HepG2 (cell line): ENCODE data around the gene FAM163A. TPM values are rescaled to one million over a fixed set of nuclear protein-coding genes. Genes with fewer than 3 reads are reported as not detected.

Source experiments
- ATAC-seq: fragments of 200-7000 bp; cut with Tn5 transposase; 3 replicates; pipeline ENCODE4 v1.9.1; 2020; ENCODE audit warnings: mild to moderate bottlenecking, moderate library complexity
- BruUV-seq: library from RNA; stranded (reverse); fragments of 400-500 nt; replicated peaks from 2 replicates; lab custom pipeline; 2021; lab: Mats Ljungman, UMichigan
- CTCF ChIA-PET: fragments of 300-600 bp; formaldehyde crosslinking; extraction: SDS; loops from one replicate; lab custom pipeline; 2021; ENCODE audit warnings: low total read pairs, inconsistent platforms, low intra/inter-chr PET ratio; lab: Yijun Ruan, JAX
- POLR2A ChIA-PET: fragments of 350-600 bp; sonication (Branson Sonifier 250); formaldehyde crosslinking; loops from one replicate; lab custom pipeline; 2020; ENCODE audit warnings: antibody characterized with exemption, inconsistent platforms; lab: Yijun Ruan, JAX
- DNase-seq: peaks from one replicate; pipeline ENCODE4 v3.0.0-alpha.2; 2015; ENCODE audit warnings: low spot score
- FAIRE-seq: peaks from 3 replicates; lab custom pipeline; 2011; peaks lifted over from hg19 to GRCh38; lab: Jason Lieb, UNC
- H2AFZ ChIP-seq: one replicate; pipeline ENCODE4 v1.6.1; 2011; ENCODE audit warnings: low read length, inconsistent platforms
- H3K27ac ChIP-seq: fragments of 300-600 bp; 3 replicates; pipeline ENCODE4 v1.8.0; 2011; ENCODE audit warnings: mixed run types, mild to moderate bottlenecking, mixed read lengths, low read length, inconsistent platforms; ENCODE audit not compliant: insufficient read depth; ENCODE audit errors: extremely low read length
- H3K27me3 ChIP-seq, 2 experiments: fragments of 200-600 bp in 1 of 2; 2 replicates in 1 of 2; 3 replicates in 1 of 2; pipeline versions ENCODE4 v1.6.0 to v1.8.0; 2011; ENCODE audit warnings: low read length in 2 of 2, mild to moderate bottlenecking in 2 of 2, moderate library complexity in 2 of 2, inconsistent platforms in 1 of 2; ENCODE audit not compliant: insufficient read depth in 2 of 2, control insufficient read depth in 1 of 2
- H3K36me3 ChIP-seq, 2 experiments: fragments of 200-600 bp in 1 of 2; replicated peaks in 1 of 2; 2 replicates in 1 of 2; 3 replicates in 1 of 2; pipeline versions ENCODE4 v1.5.1 to v1.8.0; 2011; ENCODE audit warnings: low read length in 2 of 2, inconsistent platforms in 1 of 2; ENCODE audit not compliant: insufficient read depth in 2 of 2, control insufficient read depth in 1 of 2
- H3K4me1 ChIP-seq: 2 replicates; pipeline ENCODE4 v1.5.1; 2012; ENCODE audit warnings: low read length, inconsistent platforms; ENCODE audit not compliant: insufficient read depth
- H3K4me2 ChIP-seq: 2 replicates; pipeline ENCODE4 v1.6.0; 2011; ENCODE audit warnings: low read depth, low read length, inconsistent platforms
- H3K4me3 ChIP-seq, 3 experiments: fragments of 200-600 bp in 1 of 3; sonication (generic), shearing (Covaris generic) in 1 of 3; replicated peaks in 1 of 3; 2 replicates each; pipeline ENCODE4 v1.5.1; 2011 to 2016; ENCODE audit warnings: low read length in 3 of 3, inconsistent platforms in 2 of 3, low read depth in 2 of 3, mild to moderate bottlenecking in 2 of 3, control low read depth in 1 of 3, mixed read lengths in 1 of 3; ENCODE audit not compliant: insufficient read depth in 1 of 3
- H3K79me2 ChIP-seq: one replicate; pipeline ENCODE4 v1.6.1; 2011; ENCODE audit warnings: low read length, inconsistent platforms; ENCODE audit not compliant: insufficient read depth
- H3K9ac ChIP-seq: 2 replicates; pipeline ENCODE4 v1.6.0; 2011; ENCODE audit warnings: mild to moderate bottlenecking, low read depth, low read length, inconsistent platforms; ENCODE audit not compliant: insufficient read depth
- H3K9me3 ChIP-seq: 2 replicates; pipeline ENCODE4 v1.5.1; 2012; ENCODE audit warnings: mild to moderate bottlenecking, low read length
- H4K20me1 ChIP-seq: 2 replicates; pipeline ENCODE4 v1.6.0; 2011; ENCODE audit warnings: inconsistent platforms, mild to moderate bottlenecking, low read length, moderate library complexity; ENCODE audit not compliant: insufficient read depth
- ATF7 ChIP-seq, 2 experiments: fragments of 450-650 bp in 1 of 2; sonication (generic) in 1 of 2; formaldehyde crosslinking in 1 of 2; IDR thresholded peaks; 2 replicates each; pipeline versions ENCODE4 v1.4.0 to v1.6.1; 2016 to 2020; ENCODE audit warnings: antibody characterized with exemption in 1 of 2, mild to moderate bottlenecking in 1 of 2, missing genetic modification reagents in 1 of 2
- CCAR2 ChIP-seq: fragments of 200-400 bp; formaldehyde crosslinking; optimal IDR thresholded peaks from 2 replicates; pipeline ENCODE3; 2018; ENCODE audit warnings: low read depth, mild to moderate bottlenecking, low read length, moderate library complexity
- DNMT3B ChIP-seq: conservative IDR thresholded peaks from 2 replicates; pipeline ENCODE4 v1.6.1; 2016; ENCODE audit warnings: missing biosample characterization, control low read depth
- ELF4 ChIP-seq: sonication (generic); formaldehyde crosslinking; IDR thresholded peaks from 2 replicates; pipeline ENCODE4 v1.5.0; 2020; ENCODE audit warnings: missing genetic modification reagents, mild to moderate bottlenecking, moderate library complexity, borderline replicate concordance
- FOXO1 ChIP-seq: sonication (generic); formaldehyde crosslinking; IDR thresholded peaks from 2 replicates; pipeline ENCODE4 v1.4.0; 2020; ENCODE audit warnings: missing genetic modification reagents
- IKZF5 ChIP-seq: IDR thresholded peaks from 2 replicates; pipeline ENCODE4 v1.6.1; 2018; ENCODE audit warnings: missing genetic modification reagents, mild to moderate bottlenecking, missing compliant biosample characterization
- JUND ChIP-seq: sonication (generic); formaldehyde crosslinking; IDR thresholded peaks from 2 replicates; pipeline ENCODE4 v1.8.0; 2022; ENCODE audit warnings: mild to moderate bottlenecking, missing genetic modification reagents
- PHF21A ChIP-seq: sonication (generic); formaldehyde crosslinking; IDR thresholded peaks from 2 replicates; pipeline ENCODE4 v1.5.0; 2020; ENCODE audit warnings: mild to moderate bottlenecking, missing genetic modification reagents
- ZFP62 ChIP-seq: sonication (generic); formaldehyde crosslinking; IDR thresholded peaks from 2 replicates; pipeline ENCODE4 v1.4.0; 2020; ENCODE audit warnings: missing genetic modification reagents
- ZMYM2 ChIP-seq: sonication (generic); formaldehyde crosslinking; IDR thresholded peaks from 2 replicates; pipeline ENCODE4 v1.8.0; 2022; ENCODE audit warnings: mild to moderate bottlenecking, missing genetic modification reagents
- ZNF207 ChIP-seq: fragments of 450-650 bp; IDR thresholded peaks from 2 replicates; pipeline ENCODE4 v1.6.1; 2016; ENCODE audit warnings: antibody characterized with exemption, borderline replicate concordance
- ZNF414 ChIP-seq: sonication (generic); formaldehyde crosslinking; IDR thresholded peaks from 2 replicates; pipeline ENCODE4 v1.5.0; 2020; ENCODE audit warnings: missing genetic modification reagents
- ZNF891 ChIP-seq: sonication (generic); formaldehyde crosslinking; IDR thresholded peaks from 2 replicates; pipeline ENCODE4 v1.5.0; 2020; ENCODE audit warnings: mild to moderate bottlenecking, missing genetic modification reagents
- WGBS: methylation state at CpG from one replicate; pipeline ENCODE4 v1.1.6; 2017; ENCODE audit warnings: low lambda C conversion rate; 5-methylcytosine and 5-hydroxymethylcytosine counted together
- in situ Hi-C: cut with HindIII; loops from 2 replicates; pipeline ENCODE4 v1.10.0; 2017; ENCODE audit warnings: low pct_unique_long_range_greater_than_20kb; ENCODE audit not compliant: extremely low pct_ligation_motif_present
- intact Hi-C: fragments of 100-400 bp; cut with micrococcal nuclease; formaldehyde crosslinking; loops from one replicate; pipeline ENCODE4 v1.10.0; 2022; ENCODE audit not compliant: unreplicated experiment
- polyA plus RNA-seq, 8 experiments: library from polyadenylated mRNA; depleted of rRNA in 3 of 8; stranded (reverse) in 7 of 8; unstranded in 1 of 8; fragments of >200 nt; fragmentation: Illumina TruSeq in 4 of 8; extraction: Trizol in 4 of 8; gene quantifications; 2 replicates each; pipeline versions ENCODE4 v1.2.1 to v1.2.3, GENCODE V29; 2011 to 2016; ENCODE audit warnings: low read depth in 4 of 8, missing spikeins in 1 of 8, mixed read lengths in 1 of 8; ENCODE audit not compliant: insufficient read depth in 1 of 8
- total RNA-seq, 5 experiments: library from RNA; depleted of rRNA; stranded (reverse); fragments of >200 nt; fragmentation: Illumina TruSeq; extraction: Trizol; gene quantifications; 2 replicates each; pipeline ENCODE4 v1.2.3, GENCODE V29; 2016; ENCODE audit warnings: low read depth in 1 of 5
- TF ChIP-seq, protein P1 (sequence below): sonication (generic); formaldehyde crosslinking; IDR thresholded peaks from 2 replicates; pipeline ENCODE4 v1.5.0; 2020; ENCODE audit warnings: mild to moderate bottlenecking, missing genetic modification reagents
- TF ChIP-seq, protein P2 (sequence below): IDR thresholded peaks from 2 replicates; pipeline ENCODE4 v1.6.1; 2016; ENCODE audit warnings: mild to moderate bottlenecking, missing biosample characterization, missing genetic modification reagents

Gene FAM163A
- total and polyA plus RNA-seq, 2 of the 13 experiments (the other 11 are each of a cell fraction or from before 2014, with no cell fraction given): not detected

DNA sequence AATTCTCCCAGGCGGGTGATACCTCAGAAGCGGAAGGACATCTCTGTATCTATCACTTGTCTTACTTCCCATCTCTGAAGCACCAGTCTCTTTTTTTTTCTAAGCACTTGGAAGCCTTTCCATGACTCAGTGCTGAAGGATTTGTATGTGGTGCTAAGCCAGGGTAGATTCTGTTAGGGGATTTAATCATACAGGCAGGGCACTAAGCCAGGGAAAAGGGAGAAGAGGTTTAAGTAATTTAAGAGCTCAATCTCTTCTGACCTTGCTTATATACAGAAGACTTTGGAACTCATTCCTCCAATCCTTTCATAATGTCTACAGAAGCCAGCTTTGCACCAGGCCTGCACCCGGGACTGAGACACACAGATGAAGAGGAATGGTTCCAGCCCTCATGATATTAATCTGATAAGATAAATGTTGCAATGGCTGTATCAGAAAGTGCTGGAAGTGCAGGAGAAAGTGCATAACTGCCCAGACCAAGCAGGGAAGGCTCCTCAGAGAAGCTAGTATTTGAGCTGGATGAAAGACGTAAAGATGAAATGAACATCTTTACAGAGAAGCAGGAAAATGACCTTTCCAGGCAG is 11.0 kb downstream of the FAM163A start:
- H3K9me3 ChIP-seq: no peaks in the 10 kb centered on the region
- no peaks in the 10 kb centered on the region for H3K36me3 ChIP-seq
- BruUV-seq: no TSS peak
- in situ Hi-C loops: no loop called here
- no peak overlapping the region for H3K9ac ChIP-seq
- H2AFZ ChIP-seq: no peak overlapping the region
- TF ChIP-seq ATF7 (IDR thresholded peaks at IDR 0.05): no peak
- TF ChIP-seq ATF7 (CRISPR knock-in tag; IDR thresholded peaks at IDR 0.05): no peak
- TF ChIP-seq, protein P1, sequence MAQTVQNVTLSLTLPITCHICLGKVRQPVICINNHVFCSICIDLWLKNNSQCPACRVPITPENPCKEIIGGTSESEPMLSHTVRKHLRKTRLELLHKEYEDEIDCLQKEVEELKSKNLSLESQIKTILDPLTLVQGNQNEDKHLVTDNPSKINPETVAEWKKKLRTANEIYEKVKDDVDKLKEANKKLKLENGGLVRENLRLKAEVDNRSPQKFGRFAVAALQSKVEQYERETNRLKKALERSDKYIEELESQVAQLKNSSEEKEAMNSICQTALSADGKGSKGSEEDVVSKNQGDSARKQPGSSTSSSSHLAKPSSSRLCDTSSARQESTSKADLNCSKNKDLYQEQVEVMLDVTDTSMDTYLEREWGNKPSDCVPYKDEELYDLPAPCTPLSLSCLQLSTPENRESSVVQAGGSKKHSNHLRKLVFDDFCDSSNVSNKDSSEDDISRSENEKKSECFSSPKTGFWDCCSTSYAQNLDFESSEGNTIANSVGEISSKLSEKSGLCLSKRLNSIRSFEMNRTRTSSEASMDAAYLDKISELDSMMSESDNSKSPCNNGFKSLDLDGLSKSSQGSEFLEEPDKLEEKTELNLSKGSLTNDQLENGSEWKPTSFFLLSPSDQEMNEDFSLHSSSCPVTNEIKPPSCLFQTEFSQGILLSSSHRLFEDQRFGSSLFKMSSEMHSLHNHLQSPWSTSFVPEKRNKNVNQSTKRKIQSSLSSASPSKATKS (CRISPR knock-in tag): no peak
- no peak for TF ChIP-seq FOXO1 (CRISPR knock-in tag)
- no peak for TF ChIP-seq ZFP62 (CRISPR knock-in tag)
- CTCF ChIA-PET: no interaction called here
- DNase-seq (no peak), ATAC-seq (no peak), FAIRE-seq (no peak)
- no peak overlapping the region for H3K4me2 ChIP-seq
- WGBS: 16% methylated on average over 4 of the region's 4 CpGs
- H3K4me1 ChIP-seq: no peaks in the 10 kb centered on the region
- intact Hi-C loops: no loop called here
- H4K20me1 ChIP-seq: no peaks in the 10 kb centered on the region
- no peak overlapping the region for H3K4me3 ChIP-seq
- H3K79me2 ChIP-seq: no peaks in the 10 kb centered on the region
- H3K27ac ChIP-seq: no peak overlapping the region
- POLR2A ChIA-PET: no interaction called here
- peaks cover 0 to 9% of the 10 kb centered on the region in 2 experiments; a peak in 2 of 5 replicates for H3K27me3 ChIP-seq

DNA sequence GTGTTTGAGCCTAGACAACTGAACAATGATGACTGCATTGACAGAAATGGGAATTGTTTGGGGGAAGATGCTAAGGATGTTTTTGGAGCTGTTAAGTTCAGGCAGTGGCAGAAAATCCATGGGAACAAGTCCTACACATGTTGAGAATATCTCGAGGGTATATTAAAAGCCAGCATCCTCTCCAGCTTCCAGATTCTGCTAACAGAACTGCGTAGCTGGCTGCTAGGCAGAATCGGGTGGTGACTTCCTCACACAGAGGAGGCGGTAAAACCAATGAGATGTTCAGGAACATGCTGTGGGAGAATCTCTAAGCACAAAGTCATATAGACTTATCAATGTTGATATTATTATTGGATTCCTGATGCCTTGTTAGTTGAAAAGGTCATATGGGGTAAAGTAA is 14.8 kb downstream of the FAM163A start:
- Histone ChIP-seq H3K4me3 (no peak overlapping the region), H3K27ac (no peak overlapping the region), H2AFZ (no peak overlapping the region), H3K9me3 (no peaks in the 10 kb centered on the region), H3K9ac (no peak overlapping the region), H4K20me1 (no peaks in the 10 kb centered on the region), H3K27me3 (peaks cover 0 to 16% of the 10 kb centered on the region in 2 experiments; a peak in 2 of 5 replicates), H3K79me2 (no peaks in the 10 kb centered on the region), H3K36me3 (no peaks in the 10 kb centered on the region), H3K4me2 (no peak overlapping the region), H3K4me1 (no peaks in the 10 kb centered on the region)
- in situ Hi-C loops: no loop called here
- POLR2A ChIA-PET: no interaction called here
- no peak for DNase-seq
- FAIRE-seq: no peak
- CTCF ChIA-PET: no interaction called here
- 16% methylated on average over 4 of the region's 4 CpGs for WGBS
- intact Hi-C loops: no loop called here
- no TSS peak for BruUV-seq
- ATAC-seq: no peak
- TF ChIP-seq JUND (CRISPR knock-in tag): no peak
- no peak for TF ChIP-seq DNMT3B (CRISPR knock-in tag)
- TF ChIP-seq ZNF891: no peak
- no peak for TF ChIP-seq IKZF5 (CRISPR knock-in tag)
- no peak for TF ChIP-seq ZNF414 (CRISPR knock-in tag)
- no peak for TF ChIP-seq ZMYM2
- TF ChIP-seq PHF21A (CRISPR knock-in tag): no peak
- no peak for TF ChIP-seq ELF4 (CRISPR knock-in tag)
- TF ChIP-seq ZNF207: no peak
- TF ChIP-seq, protein P2, sequence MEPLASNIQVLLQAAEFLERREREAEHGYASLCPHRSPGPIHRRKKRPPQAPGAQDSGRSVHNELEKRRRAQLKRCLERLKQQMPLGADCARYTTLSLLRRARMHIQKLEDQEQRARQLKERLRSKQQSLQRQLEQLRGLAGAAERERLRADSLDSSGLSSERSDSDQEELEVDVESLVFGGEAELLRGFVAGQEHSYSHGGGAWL (CRISPR knock-in tag): no peak
- no peak for TF ChIP-seq CCAR2
